ENCODE results near the gene SLC26A1.
"Not testable (repeated sequence)": the region's sequence is repeated elsewhere in the genome, so short reads cannot be mapped to it uniquely, and the experiment has no call there.

SLC26A1 gene

DNA sequence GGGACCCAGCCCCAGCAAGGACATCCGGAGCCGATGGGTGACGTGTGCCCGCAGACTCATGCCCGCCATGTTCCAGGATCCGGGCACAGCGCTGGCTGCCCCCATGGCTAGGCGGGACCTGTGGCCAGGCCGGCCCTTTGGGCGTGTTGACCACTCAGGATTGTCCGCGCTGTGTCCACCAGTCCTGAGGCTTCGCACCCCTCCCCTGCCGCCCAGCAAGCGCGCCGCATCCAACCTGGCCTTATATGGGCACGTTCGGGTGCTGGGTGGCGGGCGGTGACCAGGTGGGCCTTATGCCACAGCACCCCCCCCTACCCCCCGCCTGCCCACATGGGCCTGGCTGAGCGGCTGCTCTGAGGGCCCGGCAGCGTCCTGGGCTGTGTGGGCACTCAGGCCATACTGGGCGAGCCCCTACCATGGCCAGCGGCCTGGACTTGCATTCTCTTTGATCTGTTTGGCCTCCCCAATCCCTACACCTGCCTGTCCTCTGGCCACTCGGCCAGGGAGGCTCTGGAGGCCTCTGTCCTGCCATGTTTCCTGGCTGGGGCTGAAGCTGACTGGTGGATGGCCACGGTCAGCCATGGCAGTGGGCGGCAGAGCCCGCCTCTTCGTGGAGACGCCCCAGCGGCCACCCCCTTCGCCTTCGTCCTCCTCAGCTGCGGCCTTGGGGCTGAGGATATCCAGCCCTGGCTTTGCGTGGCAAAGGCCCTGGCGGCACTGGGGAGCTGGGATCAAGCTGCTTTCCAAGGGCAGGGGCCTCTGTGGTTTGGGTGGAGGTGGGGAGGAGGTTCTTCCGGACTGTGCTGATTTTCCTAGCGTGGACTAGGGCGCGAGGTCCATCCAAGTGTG, 20.2 kb upstream of the SLC26A1 start:
- DNase-seq = no peak

DNA sequence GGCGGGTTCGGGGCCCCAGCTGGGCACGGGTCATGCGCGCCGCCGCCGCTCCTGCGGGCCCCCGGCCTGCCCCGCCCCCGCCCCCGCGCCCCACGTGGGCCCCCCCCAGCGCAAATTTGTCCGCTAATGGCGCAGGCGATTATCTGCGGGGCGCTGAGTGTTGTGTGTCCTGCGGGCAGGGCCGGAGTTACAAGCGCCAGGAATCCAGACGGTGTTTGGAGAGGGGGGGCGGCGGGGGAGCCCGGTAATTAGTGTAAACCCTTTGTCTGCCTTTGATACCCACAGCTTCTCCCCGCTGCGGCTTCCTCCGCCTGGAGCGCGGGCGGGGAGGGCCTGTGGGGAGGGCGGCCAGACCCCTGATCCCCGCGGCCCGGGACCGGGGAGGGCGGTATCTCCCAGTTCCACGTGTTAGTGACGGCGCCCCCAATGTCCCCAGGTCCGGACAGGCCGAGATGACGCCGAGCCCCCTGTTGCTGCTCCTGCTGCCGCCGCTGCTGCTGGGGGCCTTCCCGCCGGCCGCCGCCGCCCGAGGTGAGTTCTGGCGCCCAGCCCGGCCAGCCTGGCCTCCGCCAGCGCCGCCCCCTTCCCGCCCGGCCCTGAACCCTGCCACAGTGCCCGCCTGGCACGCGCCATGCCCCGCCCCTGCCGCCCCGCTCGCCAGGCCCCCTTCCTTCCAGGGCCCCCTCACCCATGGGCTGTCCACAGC, 19.0 kb upstream of the SLC26A1 start:
- peak; percentile 23 for DNase-seq

DNA sequence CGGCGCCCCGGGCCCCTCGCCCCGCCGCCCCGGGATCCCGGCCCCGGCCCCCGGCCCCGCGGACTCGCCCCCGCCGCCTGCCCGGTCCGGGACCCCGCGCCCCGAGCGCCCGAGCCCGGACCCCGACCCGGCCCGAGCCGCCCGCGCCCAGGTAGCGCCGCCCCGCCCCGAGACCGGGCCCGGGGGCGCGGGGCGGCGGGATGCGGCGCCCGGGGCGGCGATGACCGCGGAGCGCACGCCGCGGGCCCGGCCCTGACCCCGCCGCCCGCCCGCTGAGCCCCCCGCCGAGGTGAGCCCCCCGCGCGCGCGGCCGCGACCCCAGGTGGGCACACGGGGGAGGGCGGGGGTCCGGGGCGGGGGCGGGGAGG, 18.4 kb upstream of the SLC26A1 start:
- DNase-seq = no peak

DNA sequence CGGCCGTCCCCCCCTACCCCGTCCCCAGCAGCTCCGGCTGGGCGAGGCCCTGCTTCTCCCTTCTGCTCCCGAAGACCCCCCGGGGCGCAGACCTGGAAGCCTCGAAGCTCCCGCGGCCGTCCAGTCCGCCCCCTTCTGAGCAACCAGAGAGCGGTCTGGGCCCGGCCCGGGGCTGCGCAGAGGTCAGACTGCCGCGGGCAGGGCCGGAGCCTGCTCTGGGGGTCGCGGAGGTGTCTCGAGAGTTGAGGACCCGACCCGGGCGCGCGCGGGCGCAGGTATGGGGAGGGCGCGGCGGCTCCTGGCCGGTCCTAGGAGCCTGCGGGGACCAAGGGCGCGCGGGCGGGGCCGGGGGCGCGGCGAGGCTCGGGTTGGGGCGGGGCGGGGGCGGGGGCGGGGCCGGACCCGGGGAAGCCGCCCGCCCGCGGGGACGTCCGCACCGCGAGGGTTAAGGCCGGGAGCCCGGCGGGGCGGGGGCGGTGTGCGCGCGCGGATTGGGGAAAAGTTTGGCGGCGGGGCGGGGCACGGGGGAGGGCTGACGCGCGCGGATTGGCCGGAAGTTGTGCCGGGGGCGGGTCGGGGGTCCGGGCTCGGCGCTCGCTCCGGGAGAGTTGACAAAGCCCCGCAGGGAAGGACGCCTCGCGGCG, 17.9 kb upstream of the SLC26A1 start, which contains the start of gene FGFRL1:
TSS of gene FGFRL1 (plus strand) at position 605 of the 644 bp plus-strand sequence. CDS start 860 bp downstream, outside the sequence.
- DNase-seq = peak; percentile 92

DNA sequence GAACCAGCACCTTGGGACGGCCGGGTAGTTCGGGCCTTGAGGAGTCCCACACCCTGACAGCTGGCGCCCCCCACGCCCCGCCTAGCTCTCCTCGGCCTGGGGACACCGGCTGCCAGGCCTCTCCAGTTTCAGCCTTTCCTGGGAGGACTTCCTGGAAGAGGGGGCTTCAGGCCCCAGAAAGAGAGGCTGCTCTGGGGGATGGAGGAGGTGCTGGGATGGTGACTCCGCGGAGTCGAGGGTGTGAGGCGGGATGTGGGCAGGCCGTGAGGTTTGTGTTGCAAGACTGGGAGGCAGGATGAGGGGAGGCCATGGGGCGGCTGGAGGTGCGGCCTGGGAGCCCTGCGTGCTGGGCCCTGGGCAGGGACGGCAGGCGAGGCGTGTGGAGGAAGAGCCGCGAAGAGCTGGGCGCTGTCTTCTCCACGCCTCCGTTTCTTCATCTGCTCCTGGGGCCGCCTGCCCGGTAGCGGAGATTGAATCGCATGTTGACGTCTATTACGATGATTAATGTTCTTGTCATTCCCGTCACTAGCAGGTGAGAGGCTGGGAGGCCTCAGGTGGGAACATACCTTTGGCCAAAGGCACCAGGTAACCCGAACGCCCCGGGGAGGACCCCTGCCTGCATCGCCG, 17.3 kb upstream of the SLC26A1 start:
- peak; percentile 76 for DNase-seq

DNA sequence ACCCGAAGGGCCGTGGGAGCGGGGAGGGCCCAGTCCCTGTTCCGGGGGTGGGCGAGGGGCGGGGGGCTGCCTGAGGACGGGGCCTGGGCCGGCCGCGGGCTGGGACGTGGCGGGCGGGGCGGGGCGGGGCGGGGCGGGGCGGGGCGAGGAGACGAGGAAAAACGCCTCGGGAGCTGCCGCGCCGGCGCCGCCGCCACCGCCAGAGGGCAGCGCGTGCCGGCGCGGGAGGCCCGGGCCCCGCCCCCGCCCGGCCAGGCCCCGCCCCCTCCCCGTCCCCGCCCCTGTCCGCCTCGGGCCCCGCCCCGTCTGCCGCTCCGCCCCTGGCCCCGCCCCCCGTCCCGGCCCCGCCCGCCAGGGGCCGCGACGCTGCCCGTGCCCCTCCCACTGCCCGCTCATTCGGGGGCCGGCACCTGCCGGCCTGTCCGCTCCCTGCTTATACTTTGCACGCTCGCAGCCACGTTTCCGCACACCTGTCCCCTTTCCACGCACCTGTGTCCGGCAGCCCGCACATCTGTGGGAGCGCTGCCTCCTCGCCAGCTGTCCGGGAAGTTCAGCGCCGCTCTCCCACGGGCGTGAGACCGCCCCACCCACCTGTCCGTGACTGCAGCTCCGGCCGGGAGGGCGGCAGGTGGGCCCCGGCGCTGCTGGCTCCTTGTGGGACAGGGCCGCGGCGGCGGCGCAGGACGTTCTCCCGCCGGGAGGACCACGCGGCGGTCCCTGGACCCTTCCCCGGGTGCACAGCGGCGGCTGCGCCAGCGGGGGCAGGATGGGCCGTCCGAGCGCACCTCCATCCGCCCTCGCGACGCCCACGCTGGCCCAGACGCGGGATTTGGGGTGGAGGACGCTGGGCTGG, 16.6 kb upstream of the SLC26A1 start:
- peak; percentile 69 for DNase-seq

DNA sequence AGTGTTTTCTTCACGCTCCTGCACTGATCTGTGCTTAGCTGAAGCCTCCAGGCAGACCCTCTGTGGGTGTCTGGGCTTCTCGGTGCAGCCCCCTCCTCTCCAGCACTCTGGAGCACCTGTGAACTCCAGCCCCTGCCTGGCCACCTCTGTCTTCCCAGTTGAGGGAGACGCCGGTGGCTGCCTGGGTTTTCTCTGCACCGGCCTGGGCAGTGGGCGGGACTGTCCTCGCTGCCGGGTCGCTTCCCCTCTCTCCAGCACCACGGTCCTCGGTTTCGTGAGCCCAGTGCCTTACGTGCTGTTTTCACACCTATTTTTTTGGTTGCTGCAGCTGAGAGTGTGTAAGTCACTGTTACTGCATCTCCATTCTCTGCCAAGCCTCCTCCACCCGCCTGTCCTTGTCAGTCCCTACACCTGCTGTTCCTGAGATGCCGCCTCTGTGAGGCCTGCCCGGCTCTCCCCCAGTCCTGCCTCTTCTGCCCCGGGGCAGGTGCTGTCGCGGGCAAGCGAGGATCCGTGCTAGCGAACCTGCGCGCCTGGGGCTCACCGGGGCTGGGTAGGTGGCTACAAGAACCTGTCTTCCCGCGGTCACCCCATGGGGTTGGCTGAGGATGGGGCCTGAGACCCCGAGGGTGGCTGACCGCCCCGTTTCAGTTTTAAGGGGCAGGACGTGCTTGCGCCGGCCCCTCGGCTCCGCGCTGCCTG, 15.8 kb upstream of the SLC26A1 start:
- no peak for DNase-seq

DNA sequence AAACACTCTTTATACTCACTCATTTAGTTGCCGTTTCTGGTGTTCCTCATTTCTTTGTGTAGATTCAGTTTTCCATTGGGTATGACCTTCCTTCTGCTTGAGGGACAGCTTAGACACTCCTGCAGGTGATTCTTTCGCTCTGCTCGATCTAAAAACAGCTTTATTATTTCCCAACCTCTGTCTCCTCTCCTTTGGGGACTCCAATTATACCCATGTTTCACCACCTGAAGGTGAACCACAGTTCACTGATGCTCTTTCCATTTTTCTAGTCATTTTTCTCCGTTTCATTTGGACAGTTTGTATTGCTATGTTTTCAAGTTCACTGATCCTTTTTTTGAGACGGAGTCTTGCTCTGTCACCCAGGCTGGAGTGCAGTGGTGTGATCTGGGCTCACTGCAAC, 13.7 kb upstream of the SLC26A1 start:
- no peak for DNase-seq

DNA sequence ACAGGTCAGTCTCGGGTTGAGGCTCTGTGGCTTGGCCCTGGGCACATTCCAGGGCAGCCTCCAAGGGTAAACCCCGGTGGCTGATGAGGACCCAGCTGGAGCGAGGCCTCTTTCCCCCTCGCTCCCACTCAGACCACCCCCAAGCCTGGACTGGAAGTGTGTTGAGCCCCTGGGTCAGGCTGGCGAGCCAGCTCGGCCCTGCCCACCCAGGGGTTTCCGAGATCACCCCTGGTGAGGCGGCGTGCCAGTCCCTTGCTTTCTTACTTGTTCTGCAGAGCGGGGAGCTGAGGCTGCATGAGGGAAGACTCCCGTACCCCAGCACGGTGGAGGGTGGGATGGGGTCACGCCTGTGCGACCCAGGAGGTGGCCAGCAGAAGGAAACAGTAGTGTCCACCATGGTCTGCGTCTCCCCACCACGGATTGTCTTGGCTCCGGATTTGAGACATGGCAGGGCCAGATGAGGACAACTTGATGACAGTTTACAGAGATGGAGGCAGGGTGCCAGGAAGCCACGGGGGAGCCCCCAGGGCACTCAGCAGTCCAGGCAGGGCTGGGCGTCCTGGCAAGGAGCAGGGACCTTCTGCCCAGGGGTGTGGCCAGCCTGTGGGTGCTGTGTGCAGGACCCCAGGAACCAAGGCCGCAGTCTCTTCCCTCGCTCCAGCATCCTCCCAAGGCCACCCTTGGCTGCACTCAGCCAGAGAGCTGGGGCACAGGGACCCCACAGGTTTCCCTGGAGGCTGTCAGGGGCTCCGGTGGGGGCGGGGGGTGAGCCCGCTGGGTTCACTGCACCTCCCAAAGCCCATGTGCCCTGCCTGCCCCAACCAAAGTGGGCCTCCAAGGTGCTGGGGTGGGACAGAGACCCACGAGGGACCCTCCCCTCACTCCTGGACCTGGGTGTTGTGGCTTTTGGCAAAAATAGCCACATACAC, 11.6 kb upstream of the SLC26A1 start:
- no peak for DNase-seq

DNA sequence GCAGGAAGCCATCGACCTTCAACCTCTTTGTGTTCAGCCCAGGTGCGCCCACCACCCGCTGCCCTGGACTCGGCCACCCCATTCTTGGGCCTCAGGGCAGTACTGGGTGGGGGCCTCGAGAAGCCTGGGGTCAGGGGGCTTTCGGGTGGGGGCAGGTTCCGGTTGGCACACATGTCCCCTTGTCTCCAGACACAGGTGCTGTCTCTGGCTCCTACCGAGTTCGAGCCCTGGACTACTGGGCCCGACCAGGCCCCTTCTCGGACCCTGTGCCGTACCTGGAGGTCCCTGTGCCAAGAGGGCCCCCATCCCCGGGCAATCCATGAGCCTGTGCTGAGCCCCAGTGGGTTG, 10.8 kb upstream of the SLC26A1 start:
- DNase-seq = no peak

DNA sequence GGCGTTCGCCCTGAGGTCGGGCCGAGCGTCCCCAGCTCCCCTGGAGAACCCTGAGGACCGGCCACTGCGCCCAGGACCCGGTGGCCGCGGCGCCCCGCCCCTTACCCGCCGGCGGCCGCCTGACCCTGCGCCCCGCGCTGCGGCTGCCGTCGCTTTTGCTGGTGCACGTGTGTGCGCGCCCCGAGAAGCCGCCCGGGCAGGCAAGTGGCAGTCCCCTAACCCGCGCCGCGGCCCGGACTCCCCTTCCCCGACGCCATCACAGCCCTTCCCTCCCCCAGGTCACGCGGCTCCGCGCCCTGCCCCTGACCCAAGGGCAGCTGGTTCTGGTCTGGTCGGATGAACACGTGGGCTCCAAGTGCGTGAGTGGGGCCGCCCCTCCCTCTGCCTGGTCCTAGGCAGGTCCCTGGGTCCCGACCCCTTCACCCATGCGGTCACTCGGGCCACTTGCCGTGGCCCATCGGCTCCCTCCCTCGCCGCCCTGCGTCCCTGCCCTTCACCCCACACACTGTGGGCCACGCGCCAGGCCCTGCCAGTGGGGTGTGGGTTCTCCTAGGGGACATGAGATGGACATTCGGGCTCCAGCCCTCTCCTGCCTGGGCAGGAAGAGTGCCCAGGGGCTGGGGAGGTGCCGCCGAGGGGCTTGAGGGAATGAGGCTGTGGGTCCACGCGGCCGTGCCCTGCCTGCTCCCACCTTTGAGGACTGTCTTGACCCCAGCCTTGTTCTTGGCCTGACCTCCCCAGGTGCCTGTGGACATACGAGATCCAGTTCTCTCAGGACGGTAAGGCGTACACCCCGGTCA, 10.3 kb upstream of the SLC26A1 start:
- no peak for DNase-seq

DNA sequence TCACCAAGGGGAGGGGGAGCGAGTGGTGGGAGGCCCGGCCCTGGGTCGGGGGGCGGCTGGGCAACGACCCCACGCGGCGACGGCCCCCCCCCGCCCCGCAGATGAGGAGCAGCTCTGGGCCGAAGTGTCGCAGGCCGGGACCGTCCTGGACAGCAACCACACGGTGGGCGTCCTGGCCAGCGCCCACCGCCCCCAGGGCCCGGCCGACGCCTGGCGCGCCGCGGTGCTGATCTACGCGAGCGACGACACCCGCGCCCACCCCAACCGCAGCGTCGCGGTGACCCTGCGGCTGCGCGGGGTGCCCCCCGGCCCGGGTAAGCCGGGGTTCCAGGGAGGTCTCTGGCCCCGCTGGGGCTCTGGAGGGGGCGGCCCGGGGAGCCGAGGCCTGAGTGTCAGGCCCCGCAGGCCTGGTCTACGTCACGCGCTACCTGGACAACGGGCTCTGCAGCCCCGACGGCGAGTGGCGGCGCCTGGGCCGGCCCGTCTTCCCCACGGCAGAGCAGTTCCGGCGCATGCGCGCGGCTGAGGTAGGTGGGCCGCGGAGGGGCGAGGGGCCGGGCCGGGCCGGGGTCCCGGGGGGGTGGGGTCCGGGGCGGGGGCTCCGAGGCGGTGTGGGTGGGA, 9.5 kb upstream of the SLC26A1 start:
- no peak for DNase-seq

DNA sequence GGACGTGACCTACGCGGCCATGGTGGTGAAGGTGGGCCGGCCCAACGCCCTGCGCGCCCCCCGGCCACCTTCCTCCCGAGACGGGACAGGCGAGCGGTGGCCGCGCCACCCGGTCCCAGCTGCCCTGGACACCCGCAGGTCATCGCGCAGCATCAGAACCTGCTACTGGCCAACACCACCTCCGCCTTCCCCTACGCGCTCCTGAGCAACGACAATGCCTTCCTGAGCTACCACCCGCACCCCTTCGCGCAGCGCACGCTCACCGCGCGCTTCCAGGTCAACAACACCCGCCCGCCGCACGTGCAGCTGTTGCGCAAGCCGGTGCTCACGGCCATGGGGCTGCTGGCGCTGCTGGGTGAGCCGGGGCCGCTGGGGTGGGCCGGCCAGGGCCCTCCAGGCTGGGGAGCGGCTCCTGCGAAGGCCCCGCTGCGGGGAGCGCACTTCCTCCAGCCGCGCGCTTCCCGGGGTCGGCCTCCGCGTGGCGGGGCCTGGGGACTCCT, 9.0 kb upstream of the SLC26A1 start:
- DNase-seq = no peak

DNA sequence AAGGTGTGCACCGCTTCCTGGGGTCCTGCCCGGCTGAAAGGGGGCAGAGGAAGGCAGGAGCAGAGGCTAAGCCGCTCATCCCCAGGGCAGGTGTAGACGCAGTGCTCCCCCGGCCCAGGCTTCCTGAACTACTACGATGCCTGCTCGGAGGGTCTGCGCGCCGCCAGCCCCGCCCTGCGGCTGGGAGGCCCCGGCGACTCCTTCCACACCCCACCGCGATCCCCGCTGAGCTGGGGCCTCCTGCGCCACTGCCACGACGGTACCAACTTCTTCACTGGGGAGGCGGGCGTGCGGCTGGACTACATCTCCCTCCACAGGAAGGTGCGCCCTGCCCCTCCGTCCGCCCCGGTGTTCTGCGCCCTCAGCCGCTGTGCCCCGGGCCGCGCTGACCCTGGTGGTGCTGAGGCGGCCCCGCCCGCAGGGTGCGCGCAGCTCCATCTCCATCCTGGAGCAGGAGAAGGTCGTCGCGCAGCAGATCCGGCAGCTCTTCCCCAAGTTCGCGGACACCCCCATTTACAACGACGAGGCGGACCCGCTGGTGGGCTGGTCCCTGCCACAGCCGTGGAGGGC, 8.4 kb upstream of the SLC26A1 start:
- no peak for DNase-seq

DNA sequence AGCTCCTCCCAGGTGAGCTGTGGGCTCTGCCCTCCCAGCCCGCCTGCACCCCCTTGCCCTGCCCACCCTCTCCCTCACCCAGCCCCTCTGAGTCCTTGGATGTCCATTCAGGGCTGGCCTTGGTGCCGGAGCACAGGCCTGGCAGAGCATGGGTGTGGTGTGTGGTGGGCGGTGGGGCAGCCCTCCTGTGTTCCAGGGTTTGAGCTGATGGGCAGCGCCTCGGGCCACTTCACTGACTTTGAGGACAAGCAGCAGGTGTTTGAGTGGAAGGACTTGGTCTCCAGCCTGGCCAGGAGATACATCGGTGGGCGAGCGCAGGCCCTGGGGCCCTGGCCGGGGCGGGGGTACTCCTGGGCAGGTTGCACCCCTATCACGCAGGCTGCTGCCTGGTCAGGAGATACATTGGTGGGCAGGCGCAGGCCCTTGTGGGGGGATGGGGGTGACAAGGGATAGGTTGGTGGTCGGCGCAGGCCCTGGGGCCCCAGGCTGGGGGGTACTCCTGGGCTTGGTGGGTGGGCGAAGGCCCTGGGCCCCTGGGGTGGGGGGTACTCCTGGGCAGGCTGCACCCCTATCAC, 7.6 kb upstream of the SLC26A1 start:
- no peak for DNase-seq

DNA sequence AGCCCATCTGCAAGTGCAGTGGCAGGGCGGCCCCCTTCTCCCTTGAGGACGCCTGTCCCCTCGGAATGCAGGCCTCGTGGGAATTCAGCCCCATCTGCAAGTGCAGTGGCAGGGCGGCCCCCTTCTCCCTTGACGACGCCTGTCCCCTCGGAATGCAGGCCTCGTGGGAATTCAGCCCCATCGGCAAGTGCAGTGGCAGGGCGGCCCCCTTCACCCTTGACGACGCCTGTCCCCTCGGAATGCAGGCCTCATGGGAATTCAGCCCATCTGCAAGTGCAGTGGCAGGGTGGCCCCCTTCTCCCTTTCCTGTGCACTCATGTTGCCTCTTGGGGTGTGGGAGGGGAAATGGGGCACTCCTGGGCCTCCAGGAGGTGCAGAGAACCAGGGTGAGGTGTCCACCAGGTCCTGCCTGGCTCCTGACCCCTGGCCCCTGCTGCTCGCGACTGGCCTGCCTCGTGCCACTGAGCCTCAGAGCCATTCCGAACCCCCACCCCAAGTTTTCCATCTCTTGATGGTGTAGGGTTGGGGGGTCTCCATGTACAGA, 6.8 kb upstream of the SLC26A1 start:
- DNase-seq = no peak

DNA sequence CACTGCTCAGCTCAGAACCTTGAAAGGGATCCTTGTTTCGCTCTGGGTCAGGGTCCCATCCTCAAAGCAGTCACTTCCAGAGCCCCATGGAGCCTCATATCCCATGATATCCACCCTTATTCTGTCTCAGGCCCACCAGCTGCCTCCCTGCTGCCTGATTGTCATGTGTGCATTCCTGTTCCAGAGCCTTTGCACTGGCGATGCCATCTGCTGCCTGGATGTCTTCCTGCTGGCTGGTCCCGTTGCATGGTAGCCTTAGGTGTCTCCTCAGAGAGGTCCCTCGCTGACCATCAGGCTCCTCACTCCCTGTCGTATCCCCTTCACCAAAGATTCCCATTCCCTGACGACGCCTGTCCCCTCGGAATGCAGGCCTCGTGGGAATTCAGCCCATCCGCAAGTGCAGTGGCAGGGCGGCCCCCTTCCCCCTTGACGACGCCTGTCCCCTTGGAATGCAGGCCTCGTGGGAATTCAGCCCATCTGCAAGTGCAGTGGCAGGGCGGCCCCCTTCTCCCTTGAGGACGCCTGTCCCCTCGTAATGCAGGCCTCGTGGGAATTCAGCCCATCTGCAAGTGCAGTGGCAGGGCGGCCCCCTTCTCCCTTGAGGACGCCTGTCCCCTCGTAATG, 6.1 kb upstream of the SLC26A1 start:
- not testable (repeated sequence) for DNase-seq

Data from fibroblast of skin of scalp (primary cell).